K562 (cell line): ENCODE data around the gene DCLK2. TPM values are rescaled to one million over a fixed set of nuclear protein-coding genes. Genes with fewer than 3 reads are reported as not detected.

Experiments
- CBFA2T2 ChIP-seq: fragments of 450-650 bp; conservative IDR thresholded peaks from 2 replicates; pipeline ENCODE4 v1.6.1; 2017; ENCODE audit warnings: mild to moderate bottlenecking
- MAFK ChIP-seq: IDR thresholded peaks from 2 replicates; pipeline ENCODE4 v1.6.1; 2011; ENCODE audit warnings: low read length, improper control_type of control experiment
- NFIX ChIP-seq: fragments of 250-450 bp; sonication (Bioruptor Pico); IDR thresholded peaks from 2 replicates; pipeline ENCODE4 v1.4.0; 2020; ENCODE audit warnings: low read depth, mild to moderate bottlenecking, moderate library complexity
- polyA plus RNA-seq, 8 experiments: library from polyadenylated mRNA; depleted of rRNA in 4 of 8; stranded (reverse) in 5 of 8; unstranded in 3 of 8; fragments of >200 nt; fragmentation: Nextera tagmentation in 2 of 8; fragmentation: Illumina TruSeq in 1 of 8; extraction: Ambion mirVana in 2 of 8; extraction: Trizol in 1 of 8; gene quantifications; 2 replicates each; pipeline versions ENCODE4 v1.2.1 to v1.2.3, GENCODE V29; 2011 to 2014; ENCODE audit warnings: inconsistent platforms in 1 of 8, missing spikeins in 1 of 8
- total RNA-seq, 7 experiments: library from RNA; depleted of rRNA in 6 of 7; stranded (reverse); fragments of >200 nt in 6 of 7; fragmentation: Illumina TruSeq in 2 of 7; extraction: Trizol in 2 of 7; gene quantifications; 2 replicates each; pipeline versions ENCODE4 v1.2.1 to v1.2.3, GENCODE V29; 2011 to 2021; ENCODE audit warnings: low replicate concordance in 1 of 7
- TF ChIP-seq, protein P1 (sequence below): fragments of 250-450 bp; sonication (Bioruptor Pico); IDR thresholded peaks from 2 replicates; pipeline ENCODE4 v1.8.0; 2021; ENCODE audit warnings: mild to moderate bottlenecking, moderate library complexity
- TF ChIP-seq, protein P2 (sequence below): fragments of 150-350 bp; IDR thresholded peaks from 2 replicates; pipeline ENCODE4 v1.6.1; 2014; ENCODE audit warnings: low read depth, mild to moderate bottlenecking, low read length, borderline replicate concordance

The DCLK2 gene
- total and polyA plus RNA-seq, 9 of the 15 experiments (the other 6 are each of a cell fraction or from before 2014, with no cell fraction given), result not detected

DNA sequence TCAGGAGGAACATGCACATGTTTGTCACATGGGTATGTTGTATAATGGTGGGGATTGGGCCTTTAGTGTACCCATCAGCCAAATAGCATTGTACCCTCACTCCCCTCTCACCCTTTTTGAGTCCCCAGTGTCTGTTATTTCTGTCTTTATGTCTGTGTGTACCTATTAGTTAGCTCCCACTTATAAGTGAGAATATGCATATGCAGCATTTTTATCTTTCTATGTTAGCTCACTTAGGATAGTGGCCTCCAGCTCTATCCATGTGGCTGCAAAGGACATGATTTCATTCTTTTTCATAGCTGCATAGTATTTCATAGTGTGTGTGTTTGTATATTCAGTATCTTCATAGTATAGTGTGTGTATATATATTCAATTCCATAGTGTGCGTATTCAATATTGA lies 64.6 kb downstream of the DCLK2 start (continued):
- TF ChIP-seq, protein P1, sequence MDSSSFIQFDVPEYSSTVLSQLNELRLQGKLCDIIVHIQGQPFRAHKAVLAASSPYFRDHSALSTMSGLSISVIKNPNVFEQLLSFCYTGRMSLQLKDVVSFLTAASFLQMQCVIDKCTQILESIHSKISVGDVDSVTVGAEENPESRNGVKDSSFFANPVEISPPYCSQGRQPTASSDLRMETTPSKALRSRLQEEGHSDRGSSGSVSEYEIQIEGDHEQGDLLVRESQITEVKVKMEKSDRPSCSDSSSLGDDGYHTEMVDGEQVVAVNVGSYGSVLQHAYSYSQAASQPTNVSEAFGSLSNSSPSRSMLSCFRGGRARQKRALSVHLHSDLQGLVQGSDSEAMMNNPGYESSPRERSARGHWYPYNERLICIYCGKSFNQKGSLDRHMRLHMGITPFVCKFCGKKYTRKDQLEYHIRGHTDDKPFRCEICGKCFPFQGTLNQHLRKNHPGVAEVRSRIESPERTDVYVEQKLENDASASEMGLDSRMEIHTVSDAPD, result no peak
- TF ChIP-seq NFIX (CRISPR knock-in tag) (no peak), MAFK (0 out of 2 replicates have a peak, but pooled peaks have one; percentile 10), CBFA2T2 (no peak)
- TF ChIP-seq, protein P2, sequence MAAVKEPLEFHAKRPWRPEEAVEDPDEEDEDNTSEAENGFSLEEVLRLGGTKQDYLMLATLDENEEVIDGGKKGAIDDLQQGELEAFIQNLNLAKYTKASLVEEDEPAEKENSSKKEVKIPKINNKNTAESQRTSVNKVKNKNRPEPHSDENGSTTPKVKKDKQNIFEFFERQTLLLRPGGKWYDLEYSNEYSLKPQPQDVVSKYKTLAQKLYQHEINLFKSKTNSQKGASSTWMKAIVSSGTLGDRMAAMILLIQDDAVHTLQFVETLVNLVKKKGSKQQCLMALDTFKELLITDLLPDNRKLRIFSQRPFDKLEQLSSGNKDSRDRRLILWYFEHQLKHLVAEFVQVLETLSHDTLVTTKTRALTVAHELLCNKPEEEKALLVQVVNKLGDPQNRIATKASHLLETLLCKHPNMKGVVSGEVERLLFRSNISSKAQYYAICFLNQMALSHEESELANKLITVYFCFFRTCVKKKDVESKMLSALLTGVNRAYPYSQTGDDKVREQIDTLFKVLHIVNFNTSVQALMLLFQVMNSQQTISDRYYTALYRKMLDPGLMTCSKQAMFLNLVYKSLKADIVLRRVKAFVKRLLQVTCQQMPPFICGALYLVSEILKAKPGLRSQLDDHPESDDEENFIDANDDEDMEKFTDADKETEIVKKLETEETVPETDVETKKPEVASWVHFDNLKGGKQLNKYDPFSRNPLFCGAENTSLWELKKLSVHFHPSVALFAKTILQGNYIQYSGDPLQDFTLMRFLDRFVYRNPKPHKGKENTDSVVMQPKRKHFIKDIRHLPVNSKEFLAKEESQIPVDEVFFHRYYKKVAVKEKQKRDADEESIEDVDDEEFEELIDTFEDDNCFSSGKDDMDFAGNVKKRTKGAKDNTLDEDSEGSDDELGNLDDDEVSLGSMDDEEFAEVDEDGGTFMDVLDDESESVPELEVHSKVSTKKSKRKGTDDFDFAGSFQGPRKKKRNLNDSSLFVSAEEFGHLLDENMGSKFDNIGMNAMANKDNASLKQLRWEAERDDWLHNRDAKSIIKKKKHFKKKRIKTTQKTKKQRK, result no peak
